ENCODE results near the gene SRPRB. TPM values are rescaled to one million over a fixed set of nuclear protein-coding genes. Genes with fewer than 3 reads are reported as not detected.

SRPRB gene
- total and polyA plus RNA-seq, 2 experiments from 2014 or later = 99.4 to 110 TPM

DNA sequence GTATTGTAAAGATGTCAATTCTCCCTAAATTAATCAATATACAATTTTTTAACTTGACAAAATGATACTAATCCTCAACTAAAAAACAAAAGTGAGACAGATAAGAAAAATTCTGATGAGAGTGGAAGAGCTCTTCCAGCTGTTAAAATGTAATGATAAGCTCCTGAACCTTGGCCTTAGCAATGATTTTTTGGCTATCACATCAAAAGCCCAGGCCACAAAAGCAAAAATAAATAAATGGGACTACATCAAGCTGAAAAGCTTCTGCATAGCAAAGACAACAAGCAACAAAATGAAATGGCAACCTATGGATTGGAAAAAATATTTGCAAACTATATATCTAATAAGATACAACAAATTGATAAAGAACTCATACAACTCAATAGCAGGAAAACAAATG, 24.0 kb upstream of the SRPRB start:
- Histone ChIP-seq H3K9me2 (ENCODE audit: insufficient read depth) (no peaks in the 10 kb centered on the region), H3K36me3 (ENCODE audit: low read depth) (no peaks in the 10 kb centered on the region), H3K27ac (no peak overlapping the region), H3K4me1 (ENCODE audit: insufficient read depth) (no peaks in the 10 kb centered on the region), H3K9ac (no peak overlapping the region), H3K9me3 (ENCODE audit: low read depth) (no peaks in the 10 kb centered on the region), H2AFZ (no peak overlapping the region), H3K4me3 (no peak overlapping the region), H3K79me2 (ENCODE audit: insufficient read depth) (no peaks in the 10 kb centered on the region), H3K4me2 (ENCODE audit: unreplicated experiment) (no peak overlapping the region), H4K20me1 (ENCODE audit: insufficient read depth) (no peaks in the 10 kb centered on the region), H3F3A (ENCODE audit: insufficient read depth) (no peaks in the 10 kb centered on the region), H3K27me3 (replicated peaks; ENCODE audit: insufficient read depth) (no peaks in the 10 kb centered on the region)
- no peak for DNase-seq
- in situ Hi-C loops (cut with MboI) = no loop called here
- no peak for TF ChIP-seq EZH2phosphoT487 (IDR thresholded peaks at IDR 0.05; ENCODE audit: insufficient read depth, low read depth)
- TF ChIP-seq EZH2 (IDR thresholded peaks at IDR 0.05; ENCODE audit: insufficient read depth, poor library complexity, severe bottlenecking) = no peak

- in situ Hi-C loops (cut with MboI) = no loop called here
- DNase-seq = no peak
- Histone ChIP-seq H2AFZ (no peak overlapping the region), H3K4me1 (ENCODE audit: insufficient read depth) (no peaks in the 10 kb centered on the region), H3K79me2 (ENCODE audit: insufficient read depth) (no peaks in the 10 kb centered on the region), H3K27me3 (replicated peaks; ENCODE audit: insufficient read depth) (no peaks in the 10 kb centered on the region), H3K36me3 (ENCODE audit: low read depth) (no peaks in the 10 kb centered on the region), H3K9me2 (ENCODE audit: insufficient read depth) (no peaks in the 10 kb centered on the region), H3K27ac (no peak overlapping the region), H3K9ac (no peak overlapping the region), H3K4me3 (no peak overlapping the region), H3F3A (ENCODE audit: insufficient read depth) (no peaks in the 10 kb centered on the region), H3K9me3 (ENCODE audit: low read depth) (no peaks in the 10 kb centered on the region), H4K20me1 (ENCODE audit: insufficient read depth) (no peaks in the 10 kb centered on the region), H3K4me2 (ENCODE audit: unreplicated experiment) (no peak overlapping the region)
- WGBS, 2 experiments (ENCODE audit: low coverage in 1 of 2, low lambda C conversion rate in 2 of 2, missing lambda C conversion rate in 2 of 2) = 44 to 68% methylated on average over 2 of the region's 2 CpGs
- TF ChIP-seq EZH2phosphoT487 (IDR thresholded peaks at IDR 0.05; ENCODE audit: insufficient read depth, low read depth) = no peak
- no peak for TF ChIP-seq EZH2 (IDR thresholded peaks at IDR 0.05; ENCODE audit: insufficient read depth, poor library complexity, severe bottlenecking)
These were observed 23.2 kb upstream of the SRPRB start for GRCh38 chr3:133782454-133782853.

DNA sequence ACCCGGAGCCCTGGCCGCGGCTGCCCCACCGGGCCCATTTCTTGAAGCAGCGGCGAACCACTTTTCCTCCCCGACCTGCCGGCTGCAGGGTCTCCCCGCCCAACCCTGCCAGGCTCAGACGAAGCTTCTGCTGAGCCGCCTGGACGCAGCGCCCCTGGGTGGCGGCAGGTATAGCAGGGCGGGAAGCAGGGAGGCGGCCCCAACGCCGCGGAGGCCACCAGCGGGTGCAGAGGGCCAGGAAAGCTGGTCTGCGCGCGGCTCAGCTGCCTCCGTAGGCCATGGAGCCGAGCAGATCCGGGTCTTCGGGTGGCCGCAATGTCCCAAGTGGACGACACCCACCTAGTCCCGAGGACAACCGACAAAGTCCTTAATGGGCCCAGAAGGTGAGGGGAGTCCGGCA, 21.9 kb upstream of the SRPRB start:
- Histone ChIP-seq H3K9me2 (ENCODE audit: insufficient read depth) (no peaks in the 10 kb centered on the region), H3K79me2 (ENCODE audit: insufficient read depth) (no peaks in the 10 kb centered on the region), H3K4me1 (ENCODE audit: insufficient read depth) (no peaks in the 10 kb centered on the region), H3K36me3 (ENCODE audit: low read depth) (no peaks in the 10 kb centered on the region), H3F3A (ENCODE audit: insufficient read depth) (no peaks in the 10 kb centered on the region), H3K27me3 (replicated peaks; ENCODE audit: insufficient read depth) (no peaks in the 10 kb centered on the region), H3K4me3 (no peak overlapping the region), H3K4me2 (ENCODE audit: unreplicated experiment) (no peak overlapping the region), H4K20me1 (ENCODE audit: insufficient read depth) (no peaks in the 10 kb centered on the region), H3K27ac (no peak overlapping the region), H2AFZ (no peak overlapping the region), H3K9ac (no peak overlapping the region), H3K9me3 (ENCODE audit: low read depth) (no peaks in the 10 kb centered on the region)
- DNase-seq = no peak
- in situ Hi-C loops (cut with MboI) = no loop called here
- TF ChIP-seq EZH2phosphoT487 (IDR thresholded peaks at IDR 0.05; ENCODE audit: insufficient read depth, low read depth) (no peak), EZH2 (IDR thresholded peaks at IDR 0.05; ENCODE audit: insufficient read depth, poor library complexity, severe bottlenecking) (no peak)
- WGBS, 2 experiments (ENCODE audit: low coverage in 1 of 2, low lambda C conversion rate in 2 of 2, missing lambda C conversion rate in 2 of 2) = 54 to 59% methylated on average over 32 of the region's 32 CpGs

GRCh38 chr3:133788024-133788423, 17.6 kb upstream of the SRPRB start:
- 6 to 11% methylated on average over 2 of the region's 2 CpGs for WGBS, 2 experiments (ENCODE audit: low coverage in 1 of 2, low lambda C conversion rate in 2 of 2, missing lambda C conversion rate in 2 of 2)
- no peak overlapping the region for H2AFZ ChIP-seq
- TF ChIP-seq EZH2phosphoT487 (IDR thresholded peaks at IDR 0.05; ENCODE audit: insufficient read depth, low read depth) (no peak), EZH2 (IDR thresholded peaks at IDR 0.05; ENCODE audit: insufficient read depth, poor library complexity, severe bottlenecking) (no peak)
- H3K9me3 ChIP-seq (ENCODE audit: low read depth) = no peaks in the 10 kb centered on the region
- no peaks in the 10 kb centered on the region for H4K20me1 ChIP-seq (ENCODE audit: insufficient read depth)
- H3K79me2 ChIP-seq (ENCODE audit: insufficient read depth) = no peaks in the 10 kb centered on the region
- DNase-seq = no peak
- H3K27ac ChIP-seq = no peak overlapping the region
- in situ Hi-C loops (cut with MboI) = no loop called here
- H3K4me2 ChIP-seq (ENCODE audit: unreplicated experiment) = no peak overlapping the region
- H3K9me2 ChIP-seq (ENCODE audit: insufficient read depth) = no peaks in the 10 kb centered on the region
- H3K4me3 ChIP-seq = no peak overlapping the region
- H3K27me3 ChIP-seq (replicated peaks; ENCODE audit: insufficient read depth) = no peaks in the 10 kb centered on the region; the same call in 1 of the 2 replicates
- no peaks in the 10 kb centered on the region for H3K4me1 ChIP-seq (ENCODE audit: insufficient read depth)
- no peaks in the 10 kb centered on the region for H3K36me3 ChIP-seq (ENCODE audit: low read depth)
- H3F3A ChIP-seq (ENCODE audit: insufficient read depth) = no peaks in the 10 kb centered on the region
- H3K9ac ChIP-seq = no peak overlapping the region

GRCh38 chr3:133792171-133792763, 13.3 kb upstream of the SRPRB start:
- H3K4me2 ChIP-seq (ENCODE audit: unreplicated experiment) = no peak overlapping the region
- H3K79me2 ChIP-seq (ENCODE audit: insufficient read depth) = no peaks in the 10 kb centered on the region
- in situ Hi-C loops (cut with MboI) = no loop called here
- no peak overlapping the region for H2AFZ ChIP-seq
- TF ChIP-seq EZH2 (IDR thresholded peaks at IDR 0.05; ENCODE audit: insufficient read depth, poor library complexity, severe bottlenecking) (no peak), EZH2phosphoT487 (IDR thresholded peaks at IDR 0.05; ENCODE audit: insufficient read depth, low read depth) (no peak)
- 21 to 25% methylated on average over 9 of the region's 9 CpGs for WGBS, 2 experiments (ENCODE audit: low coverage in 1 of 2, low lambda C conversion rate in 2 of 2, missing lambda C conversion rate in 2 of 2)
- no peak overlapping the region for H3K9ac ChIP-seq
- no peaks in the 10 kb centered on the region for H3K4me1 ChIP-seq (ENCODE audit: insufficient read depth)
- no peaks in the 10 kb centered on the region for H3F3A ChIP-seq (ENCODE audit: insufficient read depth)
- H3K27ac ChIP-seq = no peak overlapping the region
- H3K9me2 ChIP-seq (ENCODE audit: insufficient read depth) = no peaks in the 10 kb centered on the region
- no peak for DNase-seq
- no peaks in the 10 kb centered on the region; the same call in 1 of the 2 replicates for H3K27me3 ChIP-seq (replicated peaks; ENCODE audit: insufficient read depth)
- H3K9me3 ChIP-seq (ENCODE audit: low read depth) = no peaks in the 10 kb centered on the region
- H3K4me3 ChIP-seq = no peak overlapping the region
- H3K36me3 ChIP-seq (ENCODE audit: low read depth) = no peaks in the 10 kb centered on the region
- H4K20me1 ChIP-seq (ENCODE audit: insufficient read depth) = no peaks in the 10 kb centered on the region
